ENCODE data around the gene TSC2. TPM values are rescaled to one million over a fixed set of nuclear protein-coding genes. Genes with fewer than 3 reads are reported as not detected.

Gene TSC2
- total RNA-seq, 2 donors from 2014 or later, result 70.5 to 121 TPM

DNA sequence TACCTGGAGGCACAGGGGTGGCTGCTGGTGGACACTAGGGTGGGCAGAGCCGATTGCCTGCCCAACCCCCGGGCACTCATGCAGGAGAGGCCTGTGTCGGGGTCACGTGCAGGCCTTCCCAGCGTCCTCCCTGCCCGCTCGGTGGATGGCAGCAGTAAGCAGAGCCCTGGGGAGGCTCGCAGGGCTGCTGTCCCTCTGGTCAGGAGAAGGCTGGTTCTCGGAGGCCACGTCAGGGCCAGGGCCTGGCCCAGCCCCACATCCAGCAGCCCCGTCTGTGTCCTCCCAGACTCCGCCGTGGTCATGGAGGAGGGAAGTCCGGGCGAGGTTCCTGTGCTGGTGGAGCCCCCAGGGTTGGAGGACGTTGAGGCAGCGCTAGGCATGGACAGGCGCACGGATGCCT lies 35.6 kb downstream of the TSC2 start:
- no peaks in the 10 kb centered on the region for H3K36me3 Mint-ChIP-seq
- DNase-seq (ENCODE audit: low spot score in 2 of 2) (no peak), ATAC-seq (no peak)
- H3K27ac Mint-ChIP-seq, result peak overlapping the region; percentile 22 to 72
- H3K9me3 Mint-ChIP-seq, result no peaks in the 10 kb centered on the region

DNA sequence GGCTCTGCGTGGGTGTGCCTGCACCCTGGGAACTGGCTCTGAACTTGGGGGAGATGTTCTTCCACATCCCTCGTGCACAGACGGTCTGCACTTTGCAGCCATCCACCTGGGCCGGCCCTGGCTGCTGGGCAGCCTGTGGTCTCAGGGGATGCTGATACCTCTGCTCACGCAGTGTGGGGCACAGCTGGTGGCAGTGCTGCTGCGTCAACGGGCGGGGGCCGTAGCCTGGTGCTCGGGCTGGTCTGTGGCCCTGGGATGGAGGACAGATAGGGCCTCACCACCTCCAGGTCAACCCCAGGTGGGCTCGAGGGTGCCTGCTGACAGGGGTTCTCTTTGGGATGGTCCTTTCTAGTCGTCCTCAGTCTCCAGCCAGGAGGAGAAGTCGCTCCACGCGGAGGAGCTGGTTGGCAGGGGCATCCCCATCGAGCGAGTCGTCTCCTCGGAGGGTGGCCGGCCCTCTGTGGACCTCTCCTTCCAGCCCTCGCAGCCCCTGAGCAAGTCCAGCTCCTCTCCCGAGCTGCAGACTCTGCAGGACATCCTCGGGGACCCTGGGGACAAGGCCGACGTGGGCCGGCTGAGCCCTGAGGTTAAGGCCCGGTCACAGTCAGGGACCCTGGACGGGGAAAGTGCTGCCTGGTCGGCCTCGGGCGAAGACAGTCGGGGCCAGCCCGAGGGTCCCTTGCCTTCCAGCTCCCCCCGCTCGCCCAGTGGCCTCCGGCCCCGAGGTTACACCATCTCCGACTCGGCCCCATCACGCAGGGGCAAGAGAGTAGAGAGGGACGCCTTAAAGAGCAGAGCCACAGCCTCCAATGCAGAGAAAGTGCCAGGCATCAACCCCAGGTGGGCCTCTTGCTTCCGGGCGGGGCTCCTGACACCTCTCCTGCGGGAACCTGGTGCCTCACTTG lies 36.3 kb downstream of the TSC2 start:
- Mint-ChIP-seq H3K36me3 (no peaks in the 10 kb centered on the region), H3K9me3 (no peaks in the 10 kb centered on the region), H3K27ac (no peak overlapping the region)
- no peak for ATAC-seq
- DNase-seq (ENCODE audit: low spot score in 2 of 2), result no peak

DNA sequence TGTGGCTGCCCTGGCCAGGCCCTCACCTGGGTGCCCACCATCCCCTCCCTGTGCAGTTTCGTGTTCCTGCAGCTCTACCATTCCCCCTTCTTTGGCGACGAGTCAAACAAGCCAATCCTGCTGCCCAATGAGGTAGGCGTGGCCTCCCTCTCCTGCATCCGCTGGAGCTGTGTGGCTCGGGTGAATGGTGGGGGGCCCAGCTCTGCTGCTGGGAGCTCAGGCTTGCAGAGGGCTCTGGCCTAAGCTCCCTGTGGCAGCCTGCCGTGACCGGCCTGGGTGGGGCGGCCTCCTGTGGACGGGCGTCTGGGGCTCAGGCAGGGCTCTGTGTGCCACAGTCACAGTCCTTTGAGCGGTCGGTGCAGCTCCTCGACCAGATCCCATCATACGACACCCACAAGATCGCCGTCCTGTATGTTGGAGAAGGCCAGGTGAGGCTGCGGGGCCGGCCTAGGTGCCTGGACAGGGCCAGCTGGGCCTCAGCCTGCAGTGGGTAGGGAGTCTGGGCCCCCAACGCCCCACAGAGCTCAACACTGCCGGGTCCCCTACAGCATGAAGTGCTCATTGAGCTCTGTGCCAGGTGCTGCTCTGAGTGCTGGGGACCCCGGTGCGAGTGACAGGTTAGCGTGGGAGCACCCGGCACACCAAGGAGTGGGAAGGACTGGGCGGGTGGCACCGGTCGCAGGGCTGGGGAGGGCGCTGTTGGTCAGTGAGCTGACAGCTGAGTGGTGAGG lies 37.3 kb downstream of the TSC2 start:
- peak overlapping the region in 1 of 2 donors; percentile 69 for H3K27ac Mint-ChIP-seq
- H3K9me3 Mint-ChIP-seq, result no peaks in the 10 kb centered on the region
- no peaks in the 10 kb centered on the region for H3K36me3 Mint-ChIP-seq
- no peak for DNase-seq (ENCODE audit: low spot score in 2 of 2)
- ATAC-seq, result no peak

DNA sequence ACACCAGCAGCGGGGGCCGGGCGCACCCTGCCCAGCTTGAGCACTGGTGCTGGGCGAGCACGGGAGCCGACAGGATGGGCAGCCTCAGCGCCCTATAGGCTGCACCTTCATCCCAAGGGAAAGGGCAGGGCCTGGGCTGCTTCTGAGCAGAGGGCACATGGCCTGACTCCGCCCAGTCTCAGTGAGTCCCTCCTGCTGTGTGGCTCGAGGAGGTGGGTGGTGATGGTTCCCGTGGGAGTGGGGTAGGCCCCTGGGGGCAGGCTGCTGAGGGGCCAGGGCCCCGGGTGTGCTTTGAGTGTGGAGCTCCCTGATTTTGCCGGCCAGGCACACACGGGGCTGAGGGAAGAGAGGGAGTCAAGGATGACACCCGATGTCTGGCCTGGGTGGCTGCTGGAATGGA lies 37.9 kb downstream of the TSC2 start:
- ATAC-seq, result no peak
- DNase-seq (ENCODE audit: low spot score in 2 of 2), result no peak
- Mint-ChIP-seq H3K9me3 (no peaks in the 10 kb centered on the region), H3K36me3 (no peaks in the 10 kb centered on the region), H3K27ac (no peak overlapping the region)

DNA sequence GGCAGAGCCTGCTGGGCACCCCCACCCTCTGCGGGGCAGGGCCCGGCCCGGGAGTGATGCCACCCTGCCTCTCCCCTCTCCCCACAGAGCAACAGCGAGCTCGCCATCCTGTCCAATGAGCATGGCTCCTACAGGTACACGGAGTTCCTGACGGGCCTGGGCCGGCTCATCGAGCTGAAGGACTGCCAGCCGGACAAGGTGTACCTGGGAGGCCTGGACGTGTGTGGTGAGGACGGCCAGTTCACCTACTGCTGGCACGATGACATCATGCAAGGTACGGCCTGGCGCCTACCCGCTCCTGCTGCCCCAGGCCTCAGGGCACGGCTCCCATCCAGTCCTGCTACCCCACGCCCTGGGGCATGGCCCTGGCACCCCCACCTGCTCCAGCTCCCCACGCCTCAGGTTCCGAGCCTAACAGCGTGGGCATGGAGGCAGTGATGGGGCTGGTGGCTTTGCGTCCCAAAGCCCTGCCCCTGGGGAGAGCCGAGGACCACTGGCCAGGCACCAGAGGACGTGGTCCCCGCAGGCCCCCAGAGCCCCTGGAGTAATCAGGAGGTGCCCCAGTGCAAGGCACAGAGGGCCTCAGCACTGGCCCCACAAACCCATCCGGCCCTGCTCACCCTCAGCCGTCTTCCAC lies 38.4 kb downstream of the TSC2 start:
- Mint-ChIP-seq H3K36me3 (no peaks in the 10 kb centered on the region), H3K9me3 (no peaks in the 10 kb centered on the region), H3K27ac (no peak overlapping the region)
- DNase-seq (ENCODE audit: low spot score in 2 of 2) (no peak), ATAC-seq (no peak)

DNA sequence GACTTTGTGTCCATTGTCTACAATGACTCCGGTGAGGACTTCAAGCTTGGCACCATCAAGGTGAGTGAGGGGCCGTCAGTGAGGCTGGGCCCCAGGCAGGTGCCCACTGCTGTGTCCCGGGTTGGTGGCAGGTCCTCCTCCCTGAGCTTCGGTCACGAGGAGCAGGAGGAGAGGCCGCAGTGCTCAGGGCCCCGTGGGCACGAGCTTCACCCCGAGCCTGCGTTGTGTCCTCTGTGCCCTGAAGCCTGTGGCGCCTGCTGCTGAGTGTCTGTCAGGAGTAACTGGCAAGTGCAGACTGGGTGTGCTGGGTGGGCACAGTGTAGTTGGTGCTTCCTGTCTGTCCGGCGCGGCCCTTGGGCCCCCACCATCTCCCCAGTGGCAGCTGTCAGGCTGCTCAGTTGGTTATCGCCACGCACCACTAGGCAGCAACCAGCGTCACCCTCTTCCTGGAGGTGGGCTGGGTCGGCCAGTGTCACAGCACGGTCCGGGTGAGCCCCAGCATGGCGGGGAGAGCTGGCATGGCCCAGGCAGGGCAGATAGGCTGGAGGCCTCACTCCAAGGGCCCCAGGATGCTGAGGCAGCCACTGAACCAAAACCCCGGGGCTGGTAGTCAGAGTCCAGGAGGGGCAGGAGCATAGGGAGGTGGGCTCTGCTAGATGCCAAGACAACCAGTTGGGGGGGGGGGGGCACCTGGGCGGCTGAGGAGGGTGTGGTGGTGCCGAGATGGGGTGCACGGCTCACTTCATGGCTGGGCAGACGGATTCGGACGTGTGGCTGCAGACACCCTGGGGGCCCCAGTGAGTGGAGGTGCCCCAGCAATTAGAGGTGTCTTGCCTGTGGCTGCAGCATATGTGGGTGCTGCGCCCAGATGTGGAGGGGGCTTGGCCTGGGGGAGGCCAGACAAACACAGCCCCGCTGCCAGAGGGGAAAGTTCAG lies 39.3 kb downstream of the TSC2 start:
- no peak for DNase-seq (ENCODE audit: low spot score in 2 of 2)
- peak overlapping the region; percentile 37 to 50 for H3K27ac Mint-ChIP-seq
- H3K36me3 Mint-ChIP-seq, result no peaks in the 10 kb centered on the region
- ATAC-seq, result no peak
- H3K9me3 Mint-ChIP-seq, result no peaks in the 10 kb centered on the region

DNA sequence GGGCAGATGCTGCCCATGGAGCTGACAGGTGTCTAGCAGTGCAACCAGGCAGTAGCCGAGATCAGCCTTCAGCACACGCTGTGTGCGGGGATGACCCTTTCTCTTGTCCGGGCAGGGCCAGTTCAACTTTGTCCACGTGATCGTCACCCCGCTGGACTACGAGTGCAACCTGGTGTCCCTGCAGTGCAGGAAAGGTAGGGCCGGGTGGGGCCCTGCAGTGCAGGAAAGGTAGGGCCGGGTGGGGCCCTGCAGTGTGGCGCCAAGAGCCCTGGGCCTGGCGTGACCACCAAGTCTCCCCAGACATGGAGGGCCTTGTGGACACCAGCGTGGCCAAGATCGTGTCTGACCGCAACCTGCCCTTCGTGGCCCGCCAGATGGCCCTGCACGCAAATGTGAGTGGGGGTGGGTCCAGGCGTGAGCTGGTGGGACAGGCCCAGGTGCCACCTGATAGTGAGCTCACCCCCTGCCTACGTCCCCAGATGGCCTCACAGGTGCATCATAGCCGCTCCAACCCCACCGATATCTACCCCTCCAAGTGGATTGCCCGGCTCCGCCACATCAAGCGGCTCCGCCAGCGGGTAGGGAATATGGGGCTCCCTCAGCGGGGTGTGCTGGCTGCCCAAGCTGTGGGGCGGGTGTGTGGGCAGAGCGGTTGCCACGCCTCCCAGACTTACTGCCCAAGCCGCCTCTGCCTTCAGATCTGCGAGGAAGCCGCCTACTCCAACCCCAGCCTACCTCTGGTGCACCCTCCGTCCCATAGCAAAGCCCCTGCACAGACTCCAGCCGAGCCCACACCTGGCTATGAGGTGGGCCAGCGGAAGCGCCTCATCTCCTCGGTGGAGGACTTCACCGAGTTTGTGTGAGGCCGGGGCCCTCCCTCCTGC lies 40.2 kb downstream of the TSC2 start:
- H3K9me3 Mint-ChIP-seq, result no peaks in the 10 kb centered on the region

DNA sequence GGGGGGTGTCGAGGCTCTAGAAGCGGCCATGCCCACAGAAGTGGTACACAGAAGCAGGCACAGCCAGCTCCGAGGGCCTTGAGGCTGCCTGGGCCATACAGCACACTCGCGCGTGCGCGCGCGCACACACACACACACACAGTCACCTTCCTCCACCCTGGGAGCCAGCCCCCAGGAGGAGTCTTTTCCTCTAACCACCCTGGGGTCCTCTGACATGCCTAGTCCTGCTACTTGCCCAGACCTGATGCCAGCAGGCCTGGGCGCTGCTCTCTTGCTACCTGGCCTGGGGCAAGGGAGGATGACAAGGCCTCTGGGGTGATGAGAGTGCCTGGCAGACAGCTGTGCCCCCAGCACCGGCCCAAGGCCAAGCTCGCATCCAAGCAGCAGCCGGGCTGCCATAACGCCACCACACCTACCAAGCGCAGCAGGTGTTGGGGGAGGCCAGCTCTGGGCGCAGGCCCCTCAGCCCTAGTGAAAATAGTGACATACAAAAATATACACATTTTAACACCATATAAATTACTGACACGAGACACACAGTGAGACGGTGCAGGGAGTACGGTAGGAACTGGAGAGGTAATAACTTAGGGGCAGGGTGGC lies 41.1 kb downstream of the TSC2 start:
- DNase-seq (ENCODE audit: low spot score in 2 of 2), result no peak
- H3K27ac Mint-ChIP-seq, result peak overlapping the region; percentile 15 to 39
- H3K36me3 Mint-ChIP-seq, result no peaks in the 10 kb centered on the region
- no peaks in the 10 kb centered on the region for H3K9me3 Mint-ChIP-seq
- no peak for ATAC-seq

More for the DNA sequence above, 40.2 kb downstream of the TSC2 start:
- H3K27ac Mint-ChIP-seq, result peak overlapping the region; percentile 37 to 50
- no peaks in the 10 kb centered on the region for H3K36me3 Mint-ChIP-seq
- ATAC-seq, result no peak
- no peak for DNase-seq (ENCODE audit: low spot score in 2 of 2)

DNA sequence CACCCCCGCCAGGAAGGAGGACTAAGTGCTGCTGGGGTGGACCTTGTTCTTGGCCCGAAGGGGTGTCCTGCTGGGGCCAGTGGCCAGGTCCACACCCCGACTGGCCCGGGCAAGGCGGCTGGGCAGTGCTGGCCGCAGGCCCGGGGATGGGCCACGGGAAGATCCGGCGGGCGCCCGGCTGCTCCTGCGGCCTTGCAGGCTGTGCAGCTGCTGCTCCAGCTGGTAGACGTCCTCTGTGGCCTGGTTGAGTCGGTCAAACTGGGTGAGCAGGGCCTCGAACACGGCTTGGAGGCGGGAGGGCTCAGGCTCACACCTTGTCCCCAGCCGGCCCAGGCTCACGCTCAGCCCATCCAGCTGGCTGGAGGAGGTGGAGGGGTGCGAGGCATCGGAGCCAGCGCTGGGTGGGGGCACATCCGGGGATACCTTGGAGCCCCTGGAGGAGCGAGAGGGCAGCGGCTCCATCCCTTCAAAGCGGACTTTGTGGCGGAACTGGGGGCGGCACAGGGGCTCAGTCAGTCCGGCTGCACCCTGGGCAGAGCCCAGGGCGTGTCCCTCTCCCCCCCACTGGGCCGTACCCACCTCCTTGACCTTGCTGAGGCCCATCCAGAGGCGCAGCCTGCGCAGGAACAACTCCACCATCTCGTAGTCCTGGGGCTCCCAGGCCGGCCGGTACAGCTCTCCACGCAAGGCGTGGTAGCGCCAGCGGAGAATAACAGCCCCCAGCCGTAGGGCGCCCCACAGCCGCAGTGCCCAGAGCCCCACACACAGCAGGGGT lies 42.1 kb downstream of the TSC2 start:
- ATAC-seq (no peak), DNase-seq (ENCODE audit: low spot score in 2 of 2) (no peak)
- no peaks in the 10 kb centered on the region for H3K9me3 Mint-ChIP-seq
- H3K27ac Mint-ChIP-seq, result no peak overlapping the region
- H3K36me3 Mint-ChIP-seq, result no peaks in the 10 kb centered on the region

DNA sequence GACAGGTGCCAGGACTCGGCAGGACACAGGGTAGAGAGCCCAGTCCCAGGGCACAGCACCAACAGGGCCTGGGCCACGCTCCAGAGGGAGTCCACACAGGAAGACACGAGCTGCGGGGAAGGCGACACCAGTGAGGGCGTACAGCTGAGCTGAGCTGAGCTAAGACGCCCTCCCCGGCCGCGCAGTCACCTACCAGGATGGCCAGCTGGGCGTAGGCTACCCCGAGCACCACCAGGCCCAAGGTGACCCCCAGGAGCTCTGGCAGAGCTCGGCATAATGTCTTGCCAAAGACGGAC lies 42.6 kb downstream of the TSC2 start:
- H3K36me3 Mint-ChIP-seq, result no peaks in the 10 kb centered on the region
- no peaks in the 10 kb centered on the region for H3K9me3 Mint-ChIP-seq
- H3K27ac Mint-ChIP-seq, result no peak overlapping the region
- no peak for ATAC-seq
- DNase-seq (ENCODE audit: low spot score in 2 of 2), result no peak

DNA sequence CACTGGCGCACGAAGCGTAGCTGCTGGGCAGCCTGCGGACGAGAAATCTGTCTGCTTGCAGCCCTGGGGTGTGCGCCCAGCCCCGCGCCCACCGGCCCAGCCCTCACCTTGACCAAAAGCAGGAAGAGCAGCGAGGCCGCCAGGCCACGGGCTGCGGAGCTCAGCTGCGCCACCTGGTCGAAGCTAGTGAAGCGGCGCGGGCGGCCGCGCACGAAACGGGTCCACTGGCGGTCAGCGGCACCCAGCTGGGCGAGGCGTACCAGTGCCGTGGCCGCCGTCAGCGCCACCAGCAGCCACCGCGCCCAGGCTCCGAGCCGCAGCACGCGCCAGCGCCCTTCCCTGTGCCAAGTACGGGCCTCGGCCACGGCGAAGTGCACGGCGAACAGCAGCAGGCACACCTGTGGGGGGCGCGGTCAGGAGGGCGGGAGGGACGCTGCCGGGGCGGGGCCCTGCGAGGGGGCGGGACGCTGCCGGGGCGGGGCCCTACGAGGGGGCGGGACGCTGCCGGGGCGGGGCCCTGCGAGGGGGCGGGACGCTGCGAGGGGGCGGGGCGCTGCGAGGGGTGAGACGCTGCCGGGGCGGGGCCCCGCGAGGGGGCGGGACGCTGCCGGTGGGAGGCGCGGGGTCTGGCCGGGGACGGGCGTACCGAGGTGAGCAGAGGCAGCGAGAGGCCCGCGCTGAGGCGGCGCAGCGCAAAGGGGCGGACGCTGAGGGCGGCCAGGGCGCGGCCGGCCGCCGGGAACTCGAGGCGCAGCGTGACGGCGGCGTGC lies 43.2 kb downstream of the TSC2 start:
- no peaks in the 10 kb centered on the region for H3K9me3 Mint-ChIP-seq
- H3K36me3 Mint-ChIP-seq, result no peaks in the 10 kb centered on the region

DNA sequence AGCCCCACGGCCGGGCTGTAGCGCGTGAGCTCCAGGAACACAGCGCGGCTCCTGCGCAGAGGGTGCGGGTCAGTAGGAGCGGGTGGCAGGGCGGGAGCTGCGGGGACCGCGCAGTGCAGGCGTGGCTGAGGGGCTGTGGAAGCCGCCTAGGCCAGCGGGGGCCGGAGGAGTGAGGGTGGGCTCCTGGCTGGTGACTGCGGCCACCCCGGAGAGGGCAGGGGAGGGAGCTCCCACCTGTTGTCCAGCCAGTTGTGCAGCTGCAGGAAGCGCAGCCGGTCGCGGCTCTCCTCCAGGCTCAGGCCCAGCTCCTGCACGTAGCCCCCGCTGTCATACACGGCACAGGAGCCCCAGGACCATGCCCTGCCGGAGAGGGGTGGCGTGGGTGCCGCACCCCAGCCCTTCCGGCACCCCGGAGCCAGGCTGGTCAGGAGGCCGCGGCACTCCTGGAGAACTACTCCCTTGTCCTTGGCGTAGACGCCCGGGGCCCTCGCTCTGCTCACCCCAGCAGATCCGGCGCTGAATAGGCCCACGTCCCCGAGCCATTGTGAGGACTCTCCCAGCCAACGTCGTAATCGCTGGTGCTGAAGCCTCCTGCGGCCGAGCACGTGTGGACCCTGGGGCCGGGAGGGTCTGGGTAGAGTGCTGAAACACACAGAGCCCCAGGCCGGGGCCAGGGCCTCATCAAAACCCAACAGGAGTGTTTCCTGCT lies 43.9 kb downstream of the TSC2 start:
- no peak for DNase-seq (ENCODE audit: low spot score in 2 of 2)
- peak overlapping the region in 1 of 2 donors; percentile 27 for H3K27ac Mint-ChIP-seq
- H3K9me3 Mint-ChIP-seq, result no peaks in the 10 kb centered on the region
- peak in 1 of 2 donors; percentile 14 for ATAC-seq
- H3K36me3 Mint-ChIP-seq, result no peaks in the 10 kb centered on the region

More for the DNA sequence above, 43.2 kb downstream of the TSC2 start:
- DNase-seq (ENCODE audit: low spot score in 2 of 2) (no peak), ATAC-seq (peak in 1 of 2 donors; percentile 17)
- no peak overlapping the region for H3K27ac Mint-ChIP-seq

DNA sequence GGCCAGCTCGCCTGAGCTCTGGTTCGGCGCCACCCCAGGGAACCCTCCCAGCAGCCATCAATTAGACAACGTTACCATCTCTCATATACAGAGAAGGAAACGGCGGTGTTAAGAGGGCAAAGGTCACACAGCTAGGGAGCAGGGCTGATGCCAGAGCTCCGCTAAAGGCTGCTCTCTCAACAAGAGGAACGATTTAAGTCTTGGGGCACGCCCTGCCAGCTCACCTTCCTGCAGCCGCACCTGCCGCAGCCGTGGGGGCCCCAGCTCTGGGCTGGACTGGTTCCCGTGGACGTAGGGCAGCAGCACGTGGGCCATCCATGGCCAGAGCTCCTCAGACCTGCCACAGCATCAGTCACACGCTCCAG lies 44.5 kb downstream of the TSC2 start:
- no peak for ATAC-seq
- no peaks in the 10 kb centered on the region for H3K36me3 Mint-ChIP-seq
- peak overlapping the region in 1 of 2 donors; percentile 27 for H3K27ac Mint-ChIP-seq
- no peaks in the 10 kb centered on the region for H3K9me3 Mint-ChIP-seq
- DNase-seq (ENCODE audit: low spot score in 2 of 2), result no peak

All from activated naive CD4-positive, alpha-beta T cell treated with anti-CD3 and anti-CD28 coated beads, Interleukin-2, amount 50 U/mL, for 72 hours (primary cell).